Neural progenitor cell (in vitro differentiated cells): Measurements from ENCODE around the gene TSPAN14. TPM values are rescaled to one million over a fixed set of nuclear protein-coding genes. Genes with fewer than 3 reads are reported as not detected.

Experiments used
- DNase-seq: peaks from one replicate; pipeline ENCODE4 v3.0.0-alpha.2; 2016; ENCODE audit warnings: low spot score
- H2AFZ ChIP-seq: fragments of 200-600 bp; sonication (generic); replicated peaks from 2 replicates; pipeline ENCODE4 v1.6.1; 2016; ENCODE audit warnings: antibody characterized with exemption
- H3F3A ChIP-seq: fragments of 200-600 bp; sonication (generic); 2 replicates; pipeline ENCODE4 v1.6.1; 2016; ENCODE audit warnings: antibody characterized with exemption, low read depth
- H3K27ac ChIP-seq: fragments of 200-600 bp; sonication (generic); 2 replicates; pipeline ENCODE4 v1.5.1; 2016; ENCODE audit warnings: mild to moderate bottlenecking
- H3K27me3 ChIP-seq: fragments of 200-600 bp; sonication (generic); 2 replicates; pipeline ENCODE4 v1.6.1; 2016; ENCODE audit warnings: mild to moderate bottlenecking, moderate library complexity
- H3K36me3 ChIP-seq: fragments of 200-600 bp; sonication (generic); 2 replicates; pipeline ENCODE4 v1.5.1; 2016
- H3K4me1 ChIP-seq: fragments of 200-600 bp; sonication (generic); 2 replicates; pipeline ENCODE4 v1.6.1; 2016; ENCODE audit warnings: mixed run types
- H3K4me2 ChIP-seq: fragments of 200-600 bp; sonication (generic); 2 replicates; pipeline ENCODE4 v1.6.1; 2016
- H3K4me3 ChIP-seq: fragments of 200-600 bp; sonication (generic); 2 replicates; pipeline ENCODE4 v1.5.1; 2016
- H3K79me2 ChIP-seq: fragments of 200-600 bp; sonication (generic); 2 replicates; pipeline ENCODE4 v1.6.1; 2016; ENCODE audit warnings: low read depth
- H3K9ac ChIP-seq: fragments of 200-600 bp; sonication (generic); 2 replicates; pipeline ENCODE4 v1.6.1; 2016
- H3K9me3 ChIP-seq: fragments of 200-600 bp; sonication (generic); 2 replicates; pipeline ENCODE4 v1.5.1; 2016; ENCODE audit warnings: low read depth
- H4K20me1 ChIP-seq: fragments of 200-600 bp; sonication (generic); 2 replicates; pipeline ENCODE4 v1.6.1; 2016; ENCODE audit warnings: low read depth
- H3K27ac Mint-ChIP-seq: 3 replicates; pipeline ENCODE4 v1.8.0; 2021; ENCODE audit warnings: mixed read lengths
- H3K27me3 Mint-ChIP-seq: 2 replicates; pipeline ENCODE4 v1.8.0; 2022; ENCODE audit warnings: low read depth, mild to moderate bottlenecking, inconsistent platforms, moderate library complexity, mixed read lengths; ENCODE audit not compliant: insufficient read depth
- H3K36me3 Mint-ChIP-seq: 3 replicates; pipeline ENCODE4 v1.8.0; 2021; ENCODE audit warnings: mixed read lengths
- H3K4me1 Mint-ChIP-seq: 3 replicates; pipeline ENCODE4 v1.8.0; 2021; ENCODE audit warnings: mixed read lengths
- H3K4me3 Mint-ChIP-seq: 3 replicates; pipeline ENCODE4 v1.8.0; 2021; ENCODE audit warnings: mild to moderate bottlenecking, moderate library complexity, mixed read lengths
- H3K9me3 Mint-ChIP-seq: 3 replicates; pipeline ENCODE4 v1.8.0; 2020; ENCODE audit warnings: mixed read lengths
- EZH2 ChIP-seq: fragments of 200-600 bp; sonication (generic); IDR thresholded peaks from 2 replicates; pipeline ENCODE4 v1.6.1; 2017; ENCODE audit warnings: antibody characterized with exemption, mild to moderate bottlenecking, moderate library complexity
- EZH2phosphoT487 ChIP-seq: fragments of 200-600 bp; sonication (generic); IDR thresholded peaks from 2 replicates; pipeline ENCODE4 v1.6.1; 2017; ENCODE audit warnings: antibody characterized with exemption
- total RNA-seq: library from RNA; depleted of rRNA; stranded (reverse); fragments of >200 nt; gene quantifications from 2 replicates; pipeline ENCODE4 v1.2.3, GENCODE V29; 2015; ENCODE audit warnings: low replicate concordance
- TF ChIP-seq, protein P1 (sequence below): fragments of 200-600 bp; sonication (generic); IDR thresholded peaks from 2 replicates; pipeline ENCODE4 v1.5.1; 2017; ENCODE audit warnings: antibody characterized with exemption, mild to moderate bottlenecking

The TSPAN14 gene
- total RNA-seq, 1 donor from 2014 or later: 32.7 TPM

DNA sequence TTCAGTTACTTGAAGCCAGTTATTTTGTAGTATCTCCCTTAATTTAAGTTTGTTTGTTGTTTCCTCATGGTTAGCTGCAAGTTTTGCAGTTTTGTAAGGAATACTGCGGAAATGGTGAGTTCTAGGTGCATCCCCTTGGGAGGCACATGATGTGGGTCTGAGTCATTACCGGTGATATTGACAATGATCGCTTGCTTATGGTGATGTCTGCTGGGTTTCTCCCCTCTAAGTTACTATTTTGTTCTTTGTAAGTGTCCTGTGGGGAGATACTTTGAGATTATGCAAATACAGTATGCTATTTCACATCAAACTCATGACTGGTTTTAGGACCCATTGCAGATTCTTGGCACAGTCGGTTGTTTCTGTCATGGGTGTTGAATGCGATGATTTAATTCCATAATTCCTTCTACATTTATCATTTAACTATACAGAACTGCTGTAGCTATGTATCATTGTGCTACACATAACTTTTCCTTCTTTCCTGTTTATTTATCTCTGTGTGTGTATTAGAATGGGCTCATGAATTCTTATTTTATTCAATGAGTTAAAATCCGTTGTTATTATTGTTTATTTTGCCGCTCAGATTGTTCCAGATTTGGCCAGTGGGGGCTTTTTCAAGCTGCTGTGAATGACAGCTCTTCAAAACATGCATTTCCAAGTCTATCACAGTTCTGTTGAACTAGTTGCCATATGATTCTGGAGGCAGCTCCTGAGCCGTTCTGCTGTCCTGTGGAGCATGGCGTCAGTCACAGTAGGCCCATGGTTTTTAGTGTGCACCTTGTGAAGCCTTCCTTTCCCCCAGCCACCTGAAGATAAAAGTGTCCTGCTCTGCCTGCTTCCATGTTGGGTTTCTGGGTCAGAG is 18.4 kb downstream of the TSPAN14 start:
- Mint-ChIP-seq H3K27ac (no peak overlapping the region), H3K4me1 (peaks cover 56% of the 10 kb centered on the region), H3K36me3 (peaks cover 25% of the 10 kb centered on the region), H3K9me3 (peaks cover 8% of the 10 kb centered on the region), H3K27me3 (peaks cover 2% of the 10 kb centered on the region), H3K4me3 (no peak overlapping the region)
- peaks cover 14% of the 10 kb centered on the region for H3F3A ChIP-seq
- no peak overlapping the region for H3K9ac ChIP-seq
- no peak overlapping the region for H2AFZ ChIP-seq
- peaks cover 85% of the 10 kb centered on the region for H4K20me1 ChIP-seq
- no peak overlapping the region for H3K27ac ChIP-seq
- peaks cover 100% of the 10 kb centered on the region for H3K79me2 ChIP-seq
- no peaks in the 10 kb centered on the region for H3K36me3 ChIP-seq
- H3K4me1 ChIP-seq: peaks cover 37% of the 10 kb centered on the region
- no peak for DNase-seq
- no peaks in the 10 kb centered on the region for H3K9me3 ChIP-seq
- no peak overlapping the region for H3K4me3 ChIP-seq
- H3K27me3 ChIP-seq: no peaks in the 10 kb centered on the region
- H3K4me2 ChIP-seq: no peak overlapping the region
- TF ChIP-seq, protein P1, sequence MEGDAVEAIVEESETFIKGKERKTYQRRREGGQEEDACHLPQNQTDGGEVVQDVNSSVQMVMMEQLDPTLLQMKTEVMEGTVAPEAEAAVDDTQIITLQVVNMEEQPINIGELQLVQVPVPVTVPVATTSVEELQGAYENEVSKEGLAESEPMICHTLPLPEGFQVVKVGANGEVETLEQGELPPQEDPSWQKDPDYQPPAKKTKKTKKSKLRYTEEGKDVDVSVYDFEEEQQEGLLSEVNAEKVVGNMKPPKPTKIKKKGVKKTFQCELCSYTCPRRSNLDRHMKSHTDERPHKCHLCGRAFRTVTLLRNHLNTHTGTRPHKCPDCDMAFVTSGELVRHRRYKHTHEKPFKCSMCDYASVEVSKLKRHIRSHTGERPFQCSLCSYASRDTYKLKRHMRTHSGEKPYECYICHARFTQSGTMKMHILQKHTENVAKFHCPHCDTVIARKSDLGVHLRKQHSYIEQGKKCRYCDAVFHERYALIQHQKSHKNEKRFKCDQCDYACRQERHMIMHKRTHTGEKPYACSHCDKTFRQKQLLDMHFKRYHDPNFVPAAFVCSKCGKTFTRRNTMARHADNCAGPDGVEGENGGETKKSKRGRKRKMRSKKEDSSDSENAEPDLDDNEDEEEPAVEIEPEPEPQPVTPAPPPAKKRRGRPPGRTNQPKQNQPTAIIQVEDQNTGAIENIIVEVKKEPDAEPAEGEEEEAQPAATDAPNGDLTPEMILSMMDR: no peak
- TF ChIP-seq EZH2 (no peak), EZH2phosphoT487 (no peak)

DNA sequence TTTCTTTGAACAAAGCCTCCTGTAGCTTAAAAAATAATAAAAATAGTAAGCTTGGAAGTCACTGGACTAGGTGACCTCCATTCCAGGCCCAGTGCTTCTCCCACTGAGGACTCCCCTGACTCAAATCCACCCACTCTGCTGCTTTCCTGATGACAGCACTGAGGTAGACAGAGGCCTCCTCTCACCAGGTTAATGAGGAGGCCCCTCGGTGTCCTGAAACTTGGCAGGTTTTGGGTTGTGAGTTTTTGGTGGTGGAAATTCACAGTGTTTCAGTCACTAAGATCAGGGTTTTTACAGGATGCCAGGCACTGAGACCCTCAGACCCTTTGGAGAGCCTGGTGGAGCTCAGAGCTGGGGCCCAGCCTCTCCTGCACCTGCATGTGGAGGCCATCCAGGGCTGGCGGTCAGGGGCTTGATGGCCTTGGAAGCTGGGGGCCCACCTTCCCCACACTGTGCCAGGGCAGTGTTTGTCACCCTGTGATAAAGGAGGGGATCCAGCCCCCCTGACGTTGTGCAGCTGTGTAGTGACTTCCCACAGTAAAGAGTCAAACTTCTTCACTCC is 19.1 kb downstream of the TSPAN14 start:
- no peak overlapping the region for H2AFZ ChIP-seq
- peaks cover 7% of the 10 kb centered on the region for H3F3A ChIP-seq
- Mint-ChIP-seq H3K9me3 (peaks cover 15% of the 10 kb centered on the region), H3K27ac (no peak overlapping the region), H3K4me1 (peaks cover 49% of the 10 kb centered on the region), H3K27me3 (peaks cover 7% of the 10 kb centered on the region), H3K36me3 (peaks cover 32% of the 10 kb centered on the region), H3K4me3 (no peak overlapping the region)
- no peak overlapping the region for H3K27ac ChIP-seq
- H3K79me2 ChIP-seq: peaks cover 100% of the 10 kb centered on the region
- H4K20me1 ChIP-seq: peaks cover 78% of the 10 kb centered on the region
- H3K9me3 ChIP-seq: no peaks in the 10 kb centered on the region
- no peaks in the 10 kb centered on the region for H3K27me3 ChIP-seq
- DNase-seq: no peak
- TF ChIP-seq, protein P1: no peak
- TF ChIP-seq EZH2phosphoT487: no peak
- TF ChIP-seq EZH2: no peak
- H3K36me3 ChIP-seq: no peaks in the 10 kb centered on the region
- no peak overlapping the region for H3K4me3 ChIP-seq
- peaks cover 31% of the 10 kb centered on the region for H3K4me1 ChIP-seq
- H3K9ac ChIP-seq: no peak overlapping the region
- no peak overlapping the region for H3K4me2 ChIP-seq

DNA sequence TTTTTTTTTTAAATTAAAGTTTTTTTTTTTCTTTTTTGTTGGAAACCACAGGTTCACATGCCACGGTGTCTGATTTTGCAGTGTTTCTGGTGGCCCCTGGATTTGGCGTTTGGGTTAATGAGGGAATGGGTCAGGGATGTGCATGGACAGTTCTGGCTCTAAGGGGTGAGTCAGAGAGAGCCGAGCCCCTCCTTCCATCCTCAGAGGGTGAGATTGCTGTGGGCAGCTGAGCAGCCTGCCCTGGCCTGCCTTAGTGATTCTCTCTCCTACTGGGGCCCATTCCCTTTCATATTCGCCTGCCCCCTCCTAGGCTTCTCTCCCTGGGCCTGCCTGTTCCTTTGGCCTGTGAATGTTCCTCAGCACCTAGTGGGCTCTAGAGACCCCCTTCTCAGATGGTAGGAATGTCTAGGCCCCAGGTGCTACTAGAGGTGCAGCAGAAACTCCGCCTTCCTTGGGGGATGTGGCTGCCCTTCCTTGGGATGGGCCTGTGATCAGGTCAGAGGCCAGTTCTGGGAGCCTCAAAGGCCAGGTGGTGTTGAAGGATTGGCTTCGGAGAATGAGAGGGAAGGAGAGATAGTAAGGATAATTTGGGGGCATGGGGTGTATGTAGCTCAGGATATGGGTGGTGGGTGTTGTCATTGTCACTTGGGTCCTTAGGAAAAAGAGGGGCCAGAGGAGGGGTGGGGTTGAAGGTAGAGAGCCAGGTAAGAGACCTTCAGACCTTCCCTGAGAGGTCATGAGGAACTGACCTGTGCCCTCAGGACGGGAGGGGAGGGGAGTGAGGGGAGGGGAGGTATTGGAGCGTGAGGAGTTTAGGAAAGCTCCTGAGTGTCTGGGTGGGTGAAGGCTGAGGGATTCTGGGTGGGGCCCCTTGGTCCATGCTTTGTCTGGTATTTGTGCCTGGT is 19.8 kb downstream of the TSPAN14 start:
- H3K27me3 Mint-ChIP-seq: peaks cover 6% of the 10 kb centered on the region
- Histone ChIP-seq H3K4me1 (peaks cover 23% of the 10 kb centered on the region), H3K9me3 (no peaks in the 10 kb centered on the region), H3K4me2 (peak overlapping the region; percentile 14), H3K27ac (no peak overlapping the region), H2AFZ (no peak overlapping the region), H3K27me3 (no peaks in the 10 kb centered on the region), H3F3A (peaks cover 4% of the 10 kb centered on the region), H3K9ac (no peak overlapping the region), H3K79me2 (peaks cover 100% of the 10 kb centered on the region), H4K20me1 (peaks cover 70% of the 10 kb centered on the region), H3K4me3 (no peak overlapping the region), H3K36me3 (no peaks in the 10 kb centered on the region)
- DNase-seq: no peak
- no peak for TF ChIP-seq EZH2
- TF ChIP-seq EZH2phosphoT487: no peak
- TF ChIP-seq, protein P1: no peak
- H3K4me3 Mint-ChIP-seq: no peak overlapping the region
- H3K4me1 Mint-ChIP-seq: peaks cover 42% of the 10 kb centered on the region
- H3K36me3 Mint-ChIP-seq: peaks cover 36% of the 10 kb centered on the region
- H3K9me3 Mint-ChIP-seq: peaks cover 20% of the 10 kb centered on the region
- peak overlapping the region; percentile 74 for H3K27ac Mint-ChIP-seq
